Ovary (tissue), 3 donors: ENCODE measurements around the gene BCKDK.

Experiments
- POLR2A ChIP-seq: fragments of 450-650 bp; IDR thresholded peaks from one replicate; pipeline ENCODE4 v1.6.1; 2017; ENCODE audit warnings: antibody characterized with exemption, mild to moderate bottlenecking, moderate library complexity
- TF ChIP-seq, protein P1 (sequence below), 3 donors: fragments of 450-650 bp in 2 of 3; fragments of 200-600 bp in 1 of 3; IDR thresholded peaks; one replicate each; pipeline versions ENCODE4 v1.5.1 to v1.8.0; 2016 to 2022; ENCODE audit warnings: antibody characterized with exemption in 3 of 3, mild to moderate bottlenecking in 1 of 3
- donor health status: DM: no; HTN: no; CAD: no.

DNA sequence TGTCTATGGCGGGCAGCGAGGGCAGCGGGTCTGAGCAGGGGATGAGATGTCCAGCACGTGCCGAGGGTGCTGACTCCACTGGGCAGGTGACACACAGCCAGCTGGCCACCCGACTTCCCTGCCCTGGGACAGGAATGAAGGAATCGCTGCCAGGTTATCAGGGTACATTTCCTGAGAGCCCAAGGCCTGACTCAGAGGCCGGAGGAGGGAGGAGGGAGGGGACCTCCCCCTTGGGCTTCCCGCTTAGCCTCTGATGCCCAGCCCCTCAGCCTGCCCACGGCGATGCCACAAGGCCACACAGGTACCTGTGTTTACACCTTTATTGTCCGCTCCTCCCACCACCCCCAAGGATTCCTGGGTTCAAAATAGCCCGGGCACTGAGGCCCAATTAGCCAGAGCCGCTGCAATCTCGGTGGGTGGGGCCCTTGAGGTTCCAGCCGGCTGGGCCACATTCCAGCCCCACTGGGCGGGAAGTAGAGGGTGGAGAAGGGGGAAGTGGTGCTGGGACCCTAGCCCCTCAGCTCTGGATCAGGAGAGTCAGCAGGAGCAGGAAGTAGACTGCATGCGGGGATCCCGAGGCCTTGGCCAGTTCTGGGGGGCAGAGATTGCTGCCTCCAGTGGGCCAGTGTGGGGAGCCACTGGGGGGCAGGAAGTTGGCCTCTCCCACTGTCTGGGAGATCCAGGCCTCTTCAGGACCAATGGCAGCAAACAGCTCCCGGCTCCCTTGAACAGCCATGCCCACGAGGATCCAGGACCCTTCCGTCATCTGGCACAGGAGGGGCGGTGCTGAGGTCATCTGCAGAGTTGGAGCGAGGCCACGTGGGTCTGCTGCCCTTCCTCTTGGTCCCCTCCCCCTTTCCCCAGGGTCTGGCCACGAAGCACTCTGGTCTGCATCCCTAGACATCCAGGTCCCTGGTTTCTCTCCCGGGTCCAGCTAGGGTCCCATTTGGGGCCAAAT is 30.7 kb downstream of the BCKDK start:
- TF ChIP-seq, protein P1, sequence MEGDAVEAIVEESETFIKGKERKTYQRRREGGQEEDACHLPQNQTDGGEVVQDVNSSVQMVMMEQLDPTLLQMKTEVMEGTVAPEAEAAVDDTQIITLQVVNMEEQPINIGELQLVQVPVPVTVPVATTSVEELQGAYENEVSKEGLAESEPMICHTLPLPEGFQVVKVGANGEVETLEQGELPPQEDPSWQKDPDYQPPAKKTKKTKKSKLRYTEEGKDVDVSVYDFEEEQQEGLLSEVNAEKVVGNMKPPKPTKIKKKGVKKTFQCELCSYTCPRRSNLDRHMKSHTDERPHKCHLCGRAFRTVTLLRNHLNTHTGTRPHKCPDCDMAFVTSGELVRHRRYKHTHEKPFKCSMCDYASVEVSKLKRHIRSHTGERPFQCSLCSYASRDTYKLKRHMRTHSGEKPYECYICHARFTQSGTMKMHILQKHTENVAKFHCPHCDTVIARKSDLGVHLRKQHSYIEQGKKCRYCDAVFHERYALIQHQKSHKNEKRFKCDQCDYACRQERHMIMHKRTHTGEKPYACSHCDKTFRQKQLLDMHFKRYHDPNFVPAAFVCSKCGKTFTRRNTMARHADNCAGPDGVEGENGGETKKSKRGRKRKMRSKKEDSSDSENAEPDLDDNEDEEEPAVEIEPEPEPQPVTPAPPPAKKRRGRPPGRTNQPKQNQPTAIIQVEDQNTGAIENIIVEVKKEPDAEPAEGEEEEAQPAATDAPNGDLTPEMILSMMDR (IDR thresholded peaks at IDR 0.05), result no peak
- TF ChIP-seq POLR2A, result no peak
